GM18907 (cell line): Measurements from ENCODE around the gene HOXD9.

Experiments
- ATAC-seq: cut with Tn5 transposase; IDR thresholded peaks from one replicate; pipeline ENCODE4 v1.9.1; 2021; ENCODE audit warnings: mild to moderate bottlenecking, moderate library complexity; ENCODE audit not compliant: unreplicated experiment

Gene HOXD9

GRCh38 chr2:176098366-176099158 is 24.0 kb upstream of the HOXD9 start:
- ATAC-seq: no peak

GRCh38 chr2:176099159-176099727 is 23.3 kb upstream of the HOXD9 start:
- ATAC-seq: no peak

GRCh38 chr2:176099728-176100546 is 22.6 kb upstream of the HOXD9 start, which contains the start of gene HOXD12:
HOXD12 (plus strand) TSS chr2:176099795; CDS start chr2:176099802, 7 bp downstream.
- ATAC-seq: no peak

GRCh38 chr2:176100547-176101140 is 21.9 kb upstream of the HOXD9 start:
- no peak for ATAC-seq

GRCh38 chr2:176101216-176101830 is 21.2 kb upstream of the HOXD9 start:
- no peak for ATAC-seq

GRCh38 chr2:176101842-176102241 is 20.7 kb upstream of the HOXD9 start:
- ATAC-seq: no peak

- no peak for ATAC-seq
Observed at GRCh38 chr2:176102309-176102866, 20.1 kb upstream of the HOXD9 start.

GRCh38 chr2:176103194-176103593 is 19.3 kb upstream of the HOXD9 start:
- no peak for ATAC-seq

GRCh38 chr2:176103742-176104315 is 18.7 kb upstream of the HOXD9 start:
- ATAC-seq: no peak

GRCh38 chr2:176104316-176105077 is 18.0 kb upstream of the HOXD9 start:
- no peak for ATAC-seq

GRCh38 chr2:176105078-176105729 is 17.3 kb upstream of the HOXD9 start:
- no peak for ATAC-seq

- no peak for ATAC-seq
Observed at GRCh38 chr2:176105730-176106580, 16.6 kb upstream of the HOXD9 start.

GRCh38 chr2:176106581-176107539 is 15.7 kb upstream of the HOXD9 start, which contains the start of gene HOXD11:
HOXD11 (plus strand) TSS chr2:176107280; CDS start chr2:176107356, 76 bp downstream.
- ATAC-seq: no peak

- ATAC-seq: no peak
Observed at GRCh38 chr2:176107731-176108181, 14.8 kb upstream of the HOXD9 start.

GRCh38 chr2:176109192-176109901 is 13.2 kb upstream of the HOXD9 start:
- ATAC-seq: no peak

- ATAC-seq: no peak
Observed at GRCh38 chr2:176109946-176110345, 12.6 kb upstream of the HOXD9 start.
